ENCODE measurements around the gene TOR1AIP1. TPM values are rescaled to one million over a fixed set of nuclear protein-coding genes. Genes with fewer than 3 reads are reported as not detected.

The TOR1AIP1 gene
- total RNA-seq, 2 experiments from 2014 or later, result 39.4 to 42.3 TPM

- H3K27ac Mint-ChIP-seq, result no peak overlapping the region
These were observed 87.2 kb downstream of the TOR1AIP1 start for GRCh38 chr1:179968994-179969919.

More at GRCh38 chr1:179968994-179969919, 87.2 kb downstream of the TOR1AIP1 start:
- CTCF ChIA-PET, result interaction anchor here (0.8 to 1.1 kb wide), 2 partner anchors 8 to 151 kb away, joined by 3 read pairs; no protein-coding TSS in a partner anchor
- DNase-seq, result no peak
- no peaks in the 10 kb centered on the region for H3K27me3 Mint-ChIP-seq (ENCODE audit: low read depth)
- intact Hi-C loops (cut with micrococcal nuclease), result no loop called here
- H3K4me3 Mint-ChIP-seq, result no peak overlapping the region
- H3K4me1 Mint-ChIP-seq (ENCODE audit: low read depth), result peaks cover 53% of the 10 kb centered on the region
- peaks cover 8% of the 10 kb centered on the region for H3K9me3 Mint-ChIP-seq
- peaks cover 18% of the 10 kb centered on the region for H3K36me3 Mint-ChIP-seq (ENCODE audit: low read depth)

Other genes with a start within 250 kb of the TOR1AIP1 start
- gene FAM163A, start 139.0 kb upstream of the TOR1AIP1 start, total RNA-seq, result under 1 TPM in 1 of 2 experiments, not detected in 1; 0.10 TPM
- 10 to 100 TPM; 28.1 to 28.9 TPM for gene TOR1AIP2, start 4.5 kb upstream of the TOR1AIP1 start, total RNA-seq
- gene CEP350, start 72.5 kb downstream of the TOR1AIP1 start, total RNA-seq, result 10 to 100 TPM; 30.3 to 36.0 TPM